Stimulated activated CD4-positive, alpha-beta T cell treated with anti-CD3 and anti-CD28 coated beads, Interleukin-12 subunit alpha, Interleukin-12 subunit beta, amount 100 ng/mL, for 4 hours (primary cell): Measurements from ENCODE around the gene TEX30.
A peak's percentile ranks its signal among the peaks of the same experiment; 100 is the strongest.
"Not testable (repeated sequence)": the region's sequence is repeated elsewhere in the genome, so short reads cannot be mapped to it uniquely, and the experiment has no call there.

ENCODE experiments used
- DNase-seq: peaks from one replicate; pipeline ENCODE4 v3.0.0-alpha.2; 2020

The TEX30 gene

GRCh38 chr13:102773441-102774213 is at the start of gene TEX30:
Gene TEX30, minus strand, starts transcription at chr13:102773786. Its CDS starts 3,760 bp downstream, at chr13:102770026.
- peak; percentile 85 for DNase-seq

DNA sequence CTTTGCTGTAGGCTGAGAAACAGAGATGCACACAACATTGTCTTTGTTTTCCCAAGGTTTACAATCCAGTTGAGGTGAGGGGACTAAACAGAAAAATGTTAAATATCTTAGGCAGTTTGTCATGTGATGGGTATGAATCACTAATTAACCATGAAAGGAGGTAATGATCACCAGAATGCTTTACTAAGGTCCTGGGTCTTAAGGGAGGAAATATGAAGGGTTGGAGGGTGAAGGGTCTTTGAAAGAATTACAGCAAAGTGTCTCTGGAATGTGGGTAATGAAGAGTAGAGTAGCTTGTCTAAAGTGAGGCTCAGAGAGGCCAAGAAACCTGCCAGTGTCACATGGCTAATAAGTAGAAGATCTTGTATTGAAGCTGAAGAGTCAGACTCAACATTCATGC is 44.3 kb upstream of the TEX30 start:
- no peak for DNase-seq

DNA sequence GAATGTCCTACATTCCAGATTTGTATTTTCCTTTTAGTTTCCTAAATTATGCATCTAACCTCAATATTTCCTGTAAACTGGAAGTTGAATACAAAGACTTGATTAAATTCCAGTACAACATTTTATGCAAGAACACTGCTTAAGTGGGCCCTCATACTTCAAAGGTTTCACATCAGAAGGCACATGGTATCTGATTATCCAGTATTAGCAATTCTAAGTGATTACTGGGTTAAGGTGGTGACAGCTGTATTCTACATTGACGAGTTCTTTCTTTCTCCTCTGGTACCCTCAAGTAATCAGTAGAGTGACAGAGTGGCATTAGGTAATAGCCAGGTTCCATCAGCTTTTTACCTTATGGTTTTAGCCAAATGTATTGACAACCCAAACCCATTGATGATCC is 43.7 kb upstream of the TEX30 start:
- DNase-seq, result no peak

DNA sequence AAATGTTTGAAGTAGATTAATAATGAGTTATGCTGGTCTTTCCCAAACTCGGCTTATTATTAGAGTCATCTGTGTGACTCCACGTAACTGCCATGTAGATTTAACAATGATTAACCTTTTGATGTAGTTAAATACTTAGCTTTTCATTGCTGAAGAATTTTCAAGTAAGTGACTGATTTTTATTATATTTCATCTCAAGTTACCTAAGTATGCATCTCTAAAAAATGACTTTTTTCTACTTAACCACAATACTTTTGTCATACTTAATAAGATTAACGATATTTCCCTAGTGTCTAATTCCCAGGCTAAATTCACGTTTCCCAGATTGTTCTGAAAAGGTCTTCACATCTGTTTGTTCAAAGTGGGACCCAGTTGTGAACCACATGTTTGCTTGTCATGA is 43.1 kb upstream of the TEX30 start:
- DNase-seq, result no peak

- DNase-seq, result no peak
Measured at GRCh38 chr13:102815788-102816187, 42.2 kb upstream of the TEX30 start.

GRCh38 chr13:102814793-102815192 is 41.2 kb upstream of the TEX30 start:
- DNase-seq, result no peak

GRCh38 chr13:102814025-102814607 is 40.5 kb upstream of the TEX30 start:
- no peak for DNase-seq

GRCh38 chr13:102812611-102813287 is 39.2 kb upstream of the TEX30 start:
- no peak for DNase-seq

GRCh38 chr13:102807699-102808098 is 34.1 kb upstream of the TEX30 start:
- no peak for DNase-seq

- DNase-seq, result no peak
Measured at GRCh38 chr13:102805680-102806079, 32.1 kb upstream of the TEX30 start.

GRCh38 chr13:102800145-102801041 is 26.8 kb upstream of the TEX30 start:
- peak; percentile 82 for DNase-seq

DNA sequence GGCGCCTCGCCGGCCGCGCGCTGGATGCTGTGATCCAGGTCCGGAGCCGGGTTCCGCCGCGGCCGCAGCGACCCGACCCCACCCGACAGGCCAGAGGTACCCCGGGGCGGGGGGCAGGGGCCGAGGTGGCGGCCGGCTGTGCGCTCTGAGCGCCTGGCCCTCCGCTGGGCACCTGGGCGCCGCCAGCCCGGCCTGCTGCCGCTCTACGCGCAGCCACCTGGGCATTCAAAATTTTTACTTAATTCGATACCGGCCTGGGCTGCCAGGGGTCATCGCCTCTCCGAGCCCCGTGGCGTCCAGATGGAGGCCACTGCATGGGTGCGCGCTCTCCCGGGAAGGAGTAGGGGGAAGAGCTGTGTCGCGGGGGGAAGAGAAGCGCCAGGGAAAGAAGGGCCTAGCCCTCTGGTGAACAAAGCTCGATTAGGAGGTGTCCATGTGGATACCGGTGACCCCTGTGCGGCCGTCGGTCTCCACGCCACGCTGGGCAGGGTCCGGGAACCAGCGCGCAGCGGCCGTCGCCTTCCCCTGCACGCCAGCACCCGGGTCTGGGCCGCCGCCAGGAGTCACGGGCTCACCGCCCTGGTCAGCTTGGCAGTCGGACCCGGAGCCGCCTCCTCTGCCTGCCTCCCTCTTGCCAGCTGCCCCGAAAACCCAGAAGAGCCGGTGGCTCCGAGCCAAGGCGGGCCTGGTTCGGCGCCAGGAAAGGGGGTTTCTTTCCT is 26.0 kb upstream of the TEX30 start:
- peak; percentile 3 for DNase-seq

DNA sequence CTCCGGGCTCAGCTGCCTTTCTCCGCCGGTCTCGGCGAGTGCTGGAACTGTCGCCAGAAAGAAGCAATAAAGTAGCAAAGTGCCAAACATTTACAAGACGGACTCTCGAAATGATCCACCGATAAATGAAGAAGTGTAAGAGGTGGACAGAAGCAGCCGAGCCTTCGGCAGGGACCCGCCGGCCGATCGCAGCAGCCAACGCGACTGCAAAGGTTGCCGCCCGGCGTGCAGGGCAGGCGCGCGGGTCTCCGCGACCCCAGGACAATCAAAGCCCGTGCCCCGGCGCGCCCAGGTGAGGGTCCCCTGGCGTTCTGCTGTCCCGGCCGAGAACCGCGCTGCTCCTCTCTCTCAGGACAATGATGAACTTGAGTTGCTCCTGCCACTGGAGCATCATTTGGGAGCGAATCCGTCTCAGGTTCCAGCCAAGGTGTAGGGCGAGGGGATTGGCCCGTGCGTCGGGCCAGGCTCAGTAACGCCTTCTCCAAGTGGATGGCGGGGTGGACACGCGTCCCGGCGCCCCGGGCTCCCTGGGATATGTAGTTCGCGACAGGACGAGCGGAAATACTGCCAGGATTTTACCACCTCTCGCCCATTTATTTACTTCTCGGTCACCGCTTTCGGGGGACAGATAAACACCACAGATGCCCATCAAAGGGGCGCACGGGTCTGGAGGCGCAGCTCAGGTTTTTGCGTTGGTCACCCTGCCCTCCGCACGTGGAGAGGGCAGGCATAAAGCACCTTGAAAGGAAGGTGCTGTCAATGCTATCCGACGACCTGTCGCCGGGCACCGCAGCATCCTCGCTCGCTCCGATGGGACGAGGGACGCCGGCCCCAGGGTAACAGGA is 25.2 kb upstream of the TEX30 start, which contains the start of the genes BIVM and POGLUT2:
TSS of gene BIVM (plus strand) at position 539 of the 845 bp plus-strand sequence. CDS start 8,149 bp downstream, outside the sequence.
TSS of gene POGLUT2 (minus strand) at position 396 of the 845 bp plus-strand sequence. CDS start at position 90, 306 bp downstream.
- peak; percentile 64 for DNase-seq

GRCh38 chr13:102793611-102794355 is 20.2 kb upstream of the TEX30 start:
- DNase-seq, result no peak

DNA sequence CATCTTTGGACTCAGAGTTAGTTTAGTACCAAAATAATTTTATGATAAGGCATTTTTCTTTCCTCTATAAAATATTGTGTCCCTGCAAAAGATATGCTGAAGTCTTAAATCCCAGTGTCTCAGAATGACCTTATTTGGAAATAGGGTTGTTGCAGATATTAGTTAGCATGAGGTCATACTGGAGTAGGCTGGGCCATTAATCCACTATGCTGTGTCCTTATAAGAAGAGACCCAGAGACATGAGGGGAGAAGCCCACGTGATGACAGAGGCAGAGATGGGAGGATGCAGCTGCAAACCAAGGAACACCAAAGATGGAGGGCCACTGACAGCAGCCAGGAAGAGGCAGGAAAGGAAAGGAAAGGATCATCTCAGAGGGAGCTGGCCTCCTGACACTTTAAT is 18.8 kb upstream of the TEX30 start:
- no peak for DNase-seq

- no peak for DNase-seq
Measured at GRCh38 chr13:102788683-102789082, 15.1 kb upstream of the TEX30 start.

- no peak for DNase-seq
Measured at GRCh38 chr13:102784483-102784882, 10.9 kb upstream of the TEX30 start.

GRCh38 chr13:102781591-102781990 is 8.0 kb upstream of the TEX30 start:
- DNase-seq, result no peak

GRCh38 chr13:102780656-102781055 is 7.1 kb upstream of the TEX30 start:
- DNase-seq, result not testable (repeated sequence)
